K562 (cell line): Measurements from ENCODE around the gene DPYSL4.

Source experiments
- HDAC2 ChIP-seq: fragments of 450-650 bp; IDR thresholded peaks from 2 replicates; pipeline ENCODE4 v1.6.1; 2016; ENCODE audit warnings: mild to moderate bottlenecking
- PHTF2 ChIP-seq: fragments of 250-450 bp; sonication (Bioruptor Pico); IDR thresholded peaks from 2 replicates; pipeline ENCODE4 v1.5.0; 2021; ENCODE audit warnings: mild to moderate bottlenecking
- ZBTB7A ChIP-seq: IDR thresholded peaks from 2 replicates; pipeline ENCODE4 v1.6.1; 2011; ENCODE audit warnings: low read depth, mild to moderate bottlenecking, low read length, moderate library complexity, borderline replicate concordance; ENCODE audit not compliant: control insufficient read depth
- TF ChIP-seq, protein P1 (sequence below): fragments of 450-650 bp; IDR thresholded peaks from 2 replicates; pipeline ENCODE4 v1.6.1; 2016; ENCODE audit warnings: mild to moderate bottlenecking
- TF ChIP-seq, protein P2 (sequence below), 3 experiments: IDR thresholded peaks in 2 of 3; conservative IDR thresholded peaks in 1 of 3; 2 replicates each; pipeline ENCODE4 v1.5.1; 2011 to 2012; ENCODE audit warnings: low read length in 3 of 3, mild to moderate bottlenecking in 3 of 3, control low read depth in 2 of 3, improper control_type of control experiment in 1 of 3, inconsistent platforms in 1 of 3, low read depth in 1 of 3, mixed read lengths in 1 of 3, moderate library complexity in 1 of 3; ENCODE audit not compliant: insufficient read depth in 2 of 3

DNA sequence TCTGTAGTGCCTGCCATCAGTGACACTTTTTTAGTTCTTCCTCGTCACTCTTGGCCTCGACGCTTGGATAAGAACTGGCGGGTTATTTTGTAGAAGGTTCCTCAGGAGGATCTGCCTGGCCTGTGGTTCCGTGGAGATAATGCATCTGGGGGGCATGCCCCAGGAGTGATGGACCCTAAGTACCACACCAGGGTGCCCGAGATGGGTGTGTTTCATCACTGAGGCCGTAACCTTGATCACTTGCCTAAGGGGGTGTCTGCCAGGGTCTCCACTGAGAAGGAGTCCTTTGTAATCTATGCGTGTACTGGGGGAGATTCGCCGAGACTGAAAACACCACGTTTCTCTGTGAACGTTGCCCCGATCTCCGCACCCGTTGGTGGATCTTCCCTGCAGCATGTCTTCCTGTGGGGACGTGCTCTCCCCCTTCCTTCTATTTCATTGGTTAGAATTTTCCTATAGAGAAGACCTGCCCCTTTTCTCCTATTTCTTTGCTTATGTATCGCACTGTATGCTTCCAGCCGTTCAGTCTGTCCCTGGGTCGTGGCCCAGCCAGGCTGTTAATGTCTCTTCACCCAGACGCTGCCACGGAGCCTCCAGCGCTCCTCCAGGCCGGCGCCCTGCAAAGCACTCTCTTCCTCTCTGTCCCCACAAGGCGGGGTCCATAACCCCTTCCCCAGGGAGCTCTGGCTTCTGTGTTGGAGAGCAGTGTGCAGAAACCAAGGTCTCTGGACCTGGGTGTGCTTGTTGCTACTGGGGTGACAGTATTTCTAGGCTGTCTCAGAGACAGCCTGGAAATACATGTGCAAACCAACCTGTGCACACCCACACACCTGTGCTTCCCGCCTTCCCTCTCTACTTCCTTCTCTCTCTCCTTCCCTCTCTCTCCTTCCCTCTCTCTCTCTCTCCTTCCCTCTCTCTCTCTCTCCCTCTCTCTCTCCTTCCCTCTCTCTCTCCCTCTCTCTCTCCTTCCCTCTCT, 14.4 kb upstream of the DPYSL4 start:
- TF ChIP-seq, protein P1, sequence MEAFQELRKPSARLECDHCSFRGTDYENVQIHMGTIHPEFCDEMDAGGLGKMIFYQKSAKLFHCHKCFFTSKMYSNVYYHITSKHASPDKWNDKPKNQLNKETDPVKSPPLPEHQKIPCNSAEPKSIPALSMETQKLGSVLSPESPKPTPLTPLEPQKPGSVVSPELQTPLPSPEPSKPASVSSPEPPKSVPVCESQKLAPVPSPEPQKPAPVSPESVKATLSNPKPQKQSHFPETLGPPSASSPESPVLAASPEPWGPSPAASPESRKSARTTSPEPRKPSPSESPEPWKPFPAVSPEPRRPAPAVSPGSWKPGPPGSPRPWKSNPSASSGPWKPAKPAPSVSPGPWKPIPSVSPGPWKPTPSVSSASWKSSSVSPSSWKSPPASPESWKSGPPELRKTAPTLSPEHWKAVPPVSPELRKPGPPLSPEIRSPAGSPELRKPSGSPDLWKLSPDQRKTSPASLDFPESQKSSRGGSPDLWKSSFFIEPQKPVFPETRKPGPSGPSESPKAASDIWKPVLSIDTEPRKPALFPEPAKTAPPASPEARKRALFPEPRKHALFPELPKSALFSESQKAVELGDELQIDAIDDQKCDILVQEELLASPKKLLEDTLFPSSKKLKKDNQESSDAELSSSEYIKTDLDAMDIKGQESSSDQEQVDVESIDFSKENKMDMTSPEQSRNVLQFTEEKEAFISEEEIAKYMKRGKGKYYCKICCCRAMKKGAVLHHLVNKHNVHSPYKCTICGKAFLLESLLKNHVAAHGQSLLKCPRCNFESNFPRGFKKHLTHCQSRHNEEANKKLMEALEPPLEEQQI = no peak
- TF ChIP-seq, protein P2, sequence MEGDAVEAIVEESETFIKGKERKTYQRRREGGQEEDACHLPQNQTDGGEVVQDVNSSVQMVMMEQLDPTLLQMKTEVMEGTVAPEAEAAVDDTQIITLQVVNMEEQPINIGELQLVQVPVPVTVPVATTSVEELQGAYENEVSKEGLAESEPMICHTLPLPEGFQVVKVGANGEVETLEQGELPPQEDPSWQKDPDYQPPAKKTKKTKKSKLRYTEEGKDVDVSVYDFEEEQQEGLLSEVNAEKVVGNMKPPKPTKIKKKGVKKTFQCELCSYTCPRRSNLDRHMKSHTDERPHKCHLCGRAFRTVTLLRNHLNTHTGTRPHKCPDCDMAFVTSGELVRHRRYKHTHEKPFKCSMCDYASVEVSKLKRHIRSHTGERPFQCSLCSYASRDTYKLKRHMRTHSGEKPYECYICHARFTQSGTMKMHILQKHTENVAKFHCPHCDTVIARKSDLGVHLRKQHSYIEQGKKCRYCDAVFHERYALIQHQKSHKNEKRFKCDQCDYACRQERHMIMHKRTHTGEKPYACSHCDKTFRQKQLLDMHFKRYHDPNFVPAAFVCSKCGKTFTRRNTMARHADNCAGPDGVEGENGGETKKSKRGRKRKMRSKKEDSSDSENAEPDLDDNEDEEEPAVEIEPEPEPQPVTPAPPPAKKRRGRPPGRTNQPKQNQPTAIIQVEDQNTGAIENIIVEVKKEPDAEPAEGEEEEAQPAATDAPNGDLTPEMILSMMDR (IDR thresholded peaks at IDR 0.05 in 2 of 3, conservative IDR thresholded peaks at IDR 0.05 in 1 of 3; ENCODE audit: insufficient read depth in 2 of 3, low read depth in 1 of 3, low read length in 3 of 3) = no peak
- no peak for TF ChIP-seq ZBTB7A
- TF ChIP-seq HDAC2 = no peak
- TF ChIP-seq PHTF2 (CRISPR knock-in tag) = no peak
